DOHH2 (cell line): ENCODE data around the gene RBM33.

ENCODE experiments used
- H3F3A ChIP-seq: fragments of 200-600 bp; sonication (generic), shearing (Covaris generic); 2 replicates; pipeline ENCODE4 v1.6.0; 2016; ENCODE audit warnings: antibody characterized with exemption, mild to moderate bottlenecking; ENCODE audit not compliant: control insufficient read depth, insufficient read depth
- H3K27ac ChIP-seq: fragments of 200-600 bp; sonication (generic); 2 replicates; pipeline ENCODE4 v1.5.1; 2014; ENCODE audit warnings: low read depth, mild to moderate bottlenecking, low read length, moderate library complexity
- H3K27me3 ChIP-seq: fragments of 200-600 bp; sonication (generic); 2 replicates; pipeline ENCODE4 v1.6.1; 2014; ENCODE audit warnings: mild to moderate bottlenecking, low read length, mixed read lengths; ENCODE audit not compliant: control insufficient read depth
- H3K36me3 ChIP-seq: fragments of 200-600 bp; sonication (generic); 2 replicates; pipeline ENCODE4 v1.6.1; 2014; ENCODE audit warnings: mild to moderate bottlenecking, low read length, moderate library complexity, mixed read lengths; ENCODE audit not compliant: control insufficient read depth
- H3K4me1 ChIP-seq: fragments of 200-600 bp; sonication (generic); 2 replicates; pipeline ENCODE4 v1.6.1; 2014; ENCODE audit warnings: mild to moderate bottlenecking, low read length, mixed read lengths; ENCODE audit not compliant: control insufficient read depth
- H3K4me2 ChIP-seq: fragments of 200-600 bp; sonication (generic); 2 replicates; pipeline ENCODE4 v1.6.0; 2014; ENCODE audit warnings: mild to moderate bottlenecking, low read length, moderate library complexity
- H3K4me3 ChIP-seq: fragments of 200-600 bp; sonication (generic); 2 replicates; pipeline ENCODE4 v1.5.1; 2014; ENCODE audit warnings: mild to moderate bottlenecking, low read length, mixed read lengths
- H3K79me2 ChIP-seq: fragments of 200-600 bp; sonication (generic); 2 replicates; pipeline ENCODE4 v1.6.1; 2014; ENCODE audit warnings: mild to moderate bottlenecking, low read length, mixed read lengths; ENCODE audit not compliant: control insufficient read depth
- H3K9me2 ChIP-seq: fragments of 200-600 bp; sonication (generic); replicated peaks from 2 replicates; pipeline ENCODE4 v1.6.1; 2014; ENCODE audit warnings: mild to moderate bottlenecking, low read length, mixed read lengths; ENCODE audit not compliant: control insufficient read depth
- H3K9me3 ChIP-seq: fragments of 200-600 bp; sonication (generic); 2 replicates; pipeline ENCODE4 v1.6.1; 2014; ENCODE audit warnings: antibody characterized with exemption, low read length, mixed read lengths; ENCODE audit not compliant: control insufficient read depth, insufficient read depth
- H4K20me1 ChIP-seq: fragments of 200-600 bp; sonication (generic); 2 replicates; pipeline ENCODE4 v1.6.0; 2014; ENCODE audit warnings: low read depth, mild to moderate bottlenecking, antibody characterized with exemption, low read length, moderate library complexity; ENCODE audit not compliant: control insufficient read depth, insufficient read depth
- CTCF ChIP-seq: fragments of 200-600 bp; sonication (generic); IDR thresholded peaks from one replicate; pipeline ENCODE4 v1.5.1; 2014; ENCODE audit warnings: antibody characterized with exemption, mild to moderate bottlenecking, low read depth, low read length; ENCODE audit not compliant: poor library complexity, severe bottlenecking
- EZH2phosphoT487 ChIP-seq: fragments of 200-600 bp; sonication (generic); IDR thresholded peaks from 2 replicates; pipeline ENCODE4 v1.6.1; 2017; ENCODE audit warnings: borderline replicate concordance, mild to moderate bottlenecking, antibody characterized with exemption, low read length, moderate library complexity, mixed read lengths

The RBM33 gene

GRCh38 chr7:155789001-155789725, 144.7 kb downstream of the RBM33 start:
- peaks cover 13% of the 10 kb centered on the region for H3F3A ChIP-seq
- H3K4me3 ChIP-seq: no peak overlapping the region
- no peaks in the 10 kb centered on the region for H3K4me1 ChIP-seq
- peaks cover 10% of the 10 kb centered on the region; the same call in 1 of the 2 replicates for H3K9me3 ChIP-seq
- no peaks in the 10 kb centered on the region for H3K9me2 ChIP-seq
- H3K27ac ChIP-seq: no peak overlapping the region
- TF ChIP-seq CTCF: no peak
- no peak for TF ChIP-seq EZH2phosphoT487
- H4K20me1 ChIP-seq: no peaks in the 10 kb centered on the region
- no peak overlapping the region for H3K4me2 ChIP-seq
- peaks cover 6% of the 10 kb centered on the region; the same call in 1 of the 2 replicates for H3K27me3 ChIP-seq
- H3K79me2 ChIP-seq: no peaks in the 10 kb centered on the region
- H3K36me3 ChIP-seq: no peaks in the 10 kb centered on the region

- Histone ChIP-seq H3K9me2 (no peaks in the 10 kb centered on the region), H3K36me3 (no peaks in the 10 kb centered on the region), H3K4me1 (no peaks in the 10 kb centered on the region), H3K9me3 (peaks cover 10% of the 10 kb centered on the region; the same call in 1 of the 2 replicates), H3K4me3 (no peak overlapping the region), H3K79me2 (no peaks in the 10 kb centered on the region), H4K20me1 (no peaks in the 10 kb centered on the region), H3F3A (peaks cover 8% of the 10 kb centered on the region; the same call in 1 of the 2 replicates), H3K27me3 (peaks cover 6% of the 10 kb centered on the region; the same call in 1 of the 2 replicates), H3K4me2 (no peak overlapping the region), H3K27ac (no peak overlapping the region)
- no peak for TF ChIP-seq EZH2phosphoT487
- TF ChIP-seq CTCF: no peak
These were observed 146.2 kb downstream of the RBM33 start for GRCh38 chr7:155790666-155791065.

- Histone ChIP-seq H3F3A (peaks cover 3% of the 10 kb centered on the region; the same call in 1 of the 2 replicates), H3K9me2 (no peaks in the 10 kb centered on the region), H3K79me2 (no peaks in the 10 kb centered on the region), H3K36me3 (no peaks in the 10 kb centered on the region), H3K4me2 (no peak overlapping the region), H3K4me1 (no peaks in the 10 kb centered on the region), H3K4me3 (no peak overlapping the region), H3K9me3 (peaks cover 10% of the 10 kb centered on the region; the same call in 1 of the 2 replicates), H3K27me3 (peaks cover 6% of the 10 kb centered on the region; the same call in 1 of the 2 replicates), H4K20me1 (no peaks in the 10 kb centered on the region), H3K27ac (no peak overlapping the region)
- TF ChIP-seq EZH2phosphoT487 (no peak), CTCF (no peak)
These were observed 146.8 kb downstream of the RBM33 start for GRCh38 chr7:155791214-155791737.
